GM21786 (cell line): ENCODE results near the gene LENG9.
"Not testable (repeated sequence)": the region's sequence is repeated elsewhere in the genome, so short reads cannot be mapped to it uniquely, and the experiment has no call there.

Source experiments
- ATAC-seq: cut with Tn5 transposase; IDR thresholded peaks from one replicate; pipeline ENCODE4 v1.9.1; 2021; ENCODE audit not compliant: unreplicated experiment

LENG9 gene

DNA sequence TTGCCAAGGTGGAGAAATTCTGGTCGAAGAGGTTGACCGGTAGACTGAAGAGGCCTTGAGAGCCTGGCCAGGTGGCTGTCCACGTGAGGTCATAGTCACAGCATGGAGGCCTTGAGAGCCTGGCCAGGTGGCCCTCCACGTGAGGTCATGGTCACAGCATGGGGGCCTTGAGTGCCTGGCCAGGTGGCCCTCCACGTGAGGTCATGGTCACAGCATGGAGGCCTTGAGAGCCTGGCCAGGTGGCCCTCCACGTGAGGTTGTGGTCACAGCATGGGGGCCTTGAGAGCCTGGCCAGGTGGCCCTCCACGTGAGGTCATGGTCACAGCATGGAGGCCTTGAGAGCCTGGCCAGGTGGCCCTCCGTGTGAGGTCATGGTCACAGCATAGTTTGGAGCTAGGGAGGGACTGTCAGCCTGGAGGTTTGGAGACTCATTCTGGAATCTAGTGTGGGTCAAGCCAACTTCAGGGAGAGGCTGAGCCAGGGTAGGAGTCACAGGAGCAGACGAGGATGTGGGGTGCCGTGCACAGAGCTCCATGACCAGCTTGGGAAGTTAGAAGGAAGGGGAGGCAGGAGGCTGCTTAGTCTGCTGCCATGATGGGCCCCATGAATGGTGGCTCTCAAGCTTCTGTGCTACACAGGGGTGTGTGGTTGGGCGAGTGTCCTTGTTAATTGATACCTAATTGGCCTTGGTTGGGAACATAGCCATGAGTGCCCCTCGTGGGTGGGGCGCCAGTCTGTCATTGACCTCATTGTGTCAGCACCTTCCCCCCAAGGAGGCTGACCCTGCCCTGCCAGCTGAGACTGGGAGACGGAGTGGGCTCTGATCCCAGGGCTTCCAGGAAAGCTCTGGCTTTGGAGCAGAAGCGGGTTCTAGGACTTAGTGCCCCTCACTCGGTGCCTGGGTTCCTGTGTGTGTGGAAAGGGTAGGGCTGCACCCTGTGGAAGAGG, 4.0 kb downstream of the LENG9 start:
- ATAC-seq, result no peak

DNA sequence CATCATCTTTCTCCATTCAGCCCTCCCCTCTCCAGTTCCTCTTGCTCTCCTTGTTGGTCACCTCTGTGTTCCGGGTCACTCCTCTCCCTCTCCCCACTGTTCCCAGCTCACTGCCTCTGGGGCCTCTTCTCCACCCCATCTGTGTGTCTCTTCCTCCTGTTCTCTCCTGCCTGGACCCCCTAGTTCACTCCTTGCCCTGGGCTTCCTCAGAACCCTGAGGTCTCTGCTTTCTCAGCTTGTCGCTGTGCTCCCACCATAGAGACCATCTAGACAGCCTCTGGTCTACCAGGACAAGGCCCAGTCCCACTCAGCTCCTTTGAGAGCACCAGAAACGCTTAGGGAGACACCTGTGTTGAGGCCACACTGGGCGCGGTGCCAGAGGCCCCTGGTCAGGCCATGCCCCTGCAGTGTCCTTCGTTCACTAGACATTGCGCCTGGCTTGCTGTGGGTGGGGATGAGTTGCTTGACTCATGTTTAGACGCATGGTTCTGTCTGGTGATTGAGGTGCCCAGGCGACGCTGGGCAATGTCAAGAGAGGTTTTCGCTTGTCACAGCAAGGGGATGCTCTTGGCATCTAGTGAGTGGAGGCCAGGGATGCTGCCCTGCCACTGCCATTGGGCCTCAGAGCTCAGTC, 4.8 kb downstream of the LENG9 start:
- ATAC-seq, result no peak

DNA sequence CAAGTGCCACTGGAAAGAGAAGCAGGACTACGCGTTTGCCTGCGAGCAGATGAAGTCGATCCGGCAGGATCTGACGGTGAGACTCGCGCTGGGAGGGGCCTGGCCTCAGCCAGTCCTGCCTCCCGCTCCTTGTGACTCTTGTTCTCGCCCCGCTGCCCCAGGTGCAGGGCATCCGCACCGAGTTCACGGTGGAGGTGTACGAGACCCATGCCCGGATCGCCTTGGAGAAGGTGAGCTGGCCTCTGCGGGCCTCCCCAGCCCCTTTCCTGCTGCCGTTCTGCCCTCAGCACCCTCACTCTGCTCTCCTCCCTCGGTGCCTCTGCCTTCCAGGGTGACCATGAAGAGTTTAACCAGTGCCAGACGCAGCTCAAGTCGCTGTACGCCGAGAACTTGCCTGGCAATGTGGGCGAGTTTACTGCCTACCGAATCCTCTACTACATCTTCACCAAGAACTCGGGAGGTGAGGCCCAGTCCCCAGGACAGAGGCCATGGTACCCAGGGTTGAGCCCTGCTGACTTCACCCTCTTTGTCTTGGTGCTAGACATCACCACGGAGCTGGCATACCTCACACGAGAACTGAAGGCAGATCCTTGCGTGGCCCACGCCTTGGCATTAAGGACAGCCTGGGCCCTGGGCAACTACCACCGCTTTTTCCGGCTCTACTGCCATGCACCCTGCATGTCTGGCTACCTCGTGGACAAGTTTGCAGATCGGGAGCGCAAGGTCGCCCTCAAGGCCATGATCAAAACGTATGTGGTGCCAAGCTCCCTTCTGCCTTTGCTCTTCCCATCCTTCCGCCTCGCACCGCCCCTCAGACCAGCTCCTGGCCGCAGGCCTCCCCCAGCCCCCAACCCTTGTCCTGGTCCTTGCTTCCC, 5.6 kb downstream of the LENG9 start:
- ATAC-seq, result no peak

DNA sequence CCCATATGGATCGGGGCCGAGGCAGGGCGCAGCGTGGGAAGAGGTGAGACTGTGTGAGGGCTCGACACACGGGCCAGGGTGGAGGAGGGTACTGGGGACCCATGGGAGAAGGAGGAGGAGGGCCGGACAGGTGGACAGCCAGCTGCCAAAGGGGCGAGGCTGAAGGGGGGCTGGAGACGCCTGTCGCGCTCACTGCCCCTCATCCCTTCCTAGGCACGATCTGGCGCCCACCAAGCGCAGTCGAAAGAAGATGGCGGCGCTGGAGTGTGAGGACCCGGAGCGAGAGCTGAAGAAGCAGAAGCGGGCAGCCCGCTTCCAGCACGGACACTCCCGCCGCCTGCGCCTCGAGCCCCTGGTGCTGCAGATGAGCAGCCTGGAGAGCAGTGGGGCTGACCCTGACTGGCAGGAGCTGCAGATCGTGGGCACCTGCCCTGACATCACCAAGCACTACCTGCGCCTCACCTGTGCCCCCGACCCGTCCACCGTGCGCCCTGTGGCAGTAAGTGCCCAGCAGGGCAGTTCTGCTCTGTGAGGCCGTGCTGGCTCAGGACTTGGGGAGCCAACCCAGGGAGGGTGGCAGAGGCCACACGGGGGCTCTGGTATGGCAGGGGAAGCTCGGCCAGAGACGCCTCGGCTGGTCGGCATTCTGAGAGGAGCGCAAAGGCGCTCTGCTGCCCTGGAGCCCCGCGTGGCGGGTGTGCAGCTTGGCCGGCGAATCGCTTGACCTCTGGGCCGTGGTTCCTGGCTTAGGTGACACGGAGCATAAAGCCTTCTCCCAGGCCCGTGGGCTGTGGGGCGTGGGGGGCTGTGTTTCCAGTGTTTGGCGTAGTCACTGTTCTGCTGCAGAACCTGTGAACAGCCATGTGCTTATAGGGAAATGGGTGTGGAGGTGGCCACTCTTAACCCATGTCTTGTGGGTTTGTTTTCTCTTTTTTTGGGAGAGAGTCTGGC, 6.9 kb downstream of the LENG9 start:
- ATAC-seq, result no peak

DNA sequence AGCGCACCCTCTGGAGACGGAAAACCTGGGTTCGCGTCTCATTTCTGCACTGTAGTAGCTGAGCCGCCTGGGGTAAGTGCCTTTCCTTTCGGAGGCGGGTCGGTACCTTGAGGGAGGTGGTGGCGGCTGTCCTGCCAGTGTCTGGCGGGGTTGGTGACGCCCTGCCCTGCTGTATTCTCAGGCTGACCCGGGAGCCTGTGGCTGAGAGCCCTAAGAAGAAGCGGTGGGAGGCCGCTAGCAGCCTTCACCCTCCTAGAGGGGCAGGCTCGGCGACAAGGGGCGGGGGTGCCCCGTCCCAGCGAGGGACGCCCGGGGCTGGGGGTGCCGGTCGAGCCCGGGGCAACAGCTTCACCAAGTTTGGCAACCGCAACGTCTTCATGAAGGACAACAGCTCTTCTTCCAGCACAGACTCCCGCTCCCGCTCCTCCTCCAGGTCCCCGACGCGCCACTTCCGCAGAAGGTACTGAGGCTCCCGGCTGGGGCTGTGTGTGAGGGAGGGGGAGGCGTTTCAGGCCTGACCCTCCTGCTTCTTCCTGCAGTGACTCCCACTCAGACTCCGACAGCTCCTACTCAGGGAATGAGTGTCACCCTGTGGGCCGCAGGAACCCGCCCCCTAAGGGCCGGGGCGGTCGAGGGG, 7.7 kb downstream of the LENG9 start:
- ATAC-seq, result no peak

DNA sequence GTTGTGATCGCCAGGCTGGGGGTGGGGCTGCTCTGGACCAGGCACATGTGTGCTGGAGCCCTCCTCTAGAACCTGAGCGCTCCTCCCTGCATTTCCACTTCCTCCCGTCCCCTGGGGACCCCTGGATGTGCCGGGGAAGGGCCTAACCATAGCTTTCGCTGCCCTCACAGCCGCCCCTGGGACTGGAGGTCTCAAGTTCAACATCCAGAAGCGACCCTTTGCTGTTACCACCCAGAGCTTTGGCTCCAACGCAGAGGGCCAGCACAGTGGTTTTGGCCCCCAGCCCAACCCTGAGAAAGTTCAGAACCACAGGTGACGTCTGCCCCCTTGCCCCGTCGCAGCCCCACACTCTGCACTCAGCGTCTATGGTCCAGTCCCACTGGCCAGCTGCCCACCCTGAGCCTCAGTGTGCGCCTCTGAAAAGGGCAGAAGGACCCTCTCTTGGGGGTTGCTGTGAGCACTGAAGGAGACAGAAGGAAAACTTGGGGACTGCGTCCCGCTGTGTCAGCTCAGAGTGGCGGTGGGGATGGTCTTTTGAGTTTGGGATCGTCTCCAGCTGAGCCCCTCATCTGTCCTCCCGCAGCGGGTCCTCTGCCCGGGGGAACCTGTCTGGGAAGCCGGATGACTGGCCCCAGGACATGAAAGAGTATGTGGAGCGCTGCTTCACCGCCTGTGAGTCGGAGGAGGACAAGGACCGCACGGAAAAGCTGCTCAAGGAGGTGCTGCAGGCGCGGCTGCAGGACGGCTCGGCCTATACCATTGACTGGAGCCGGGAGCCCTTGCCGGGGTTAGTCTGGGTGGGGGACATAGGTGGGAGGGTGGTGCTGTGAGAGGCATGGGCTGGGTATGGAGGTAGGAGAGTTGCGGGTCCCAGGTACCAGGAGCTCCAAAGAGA, 8.6 kb downstream of the LENG9 start:
- ATAC-seq, result no peak

DNA sequence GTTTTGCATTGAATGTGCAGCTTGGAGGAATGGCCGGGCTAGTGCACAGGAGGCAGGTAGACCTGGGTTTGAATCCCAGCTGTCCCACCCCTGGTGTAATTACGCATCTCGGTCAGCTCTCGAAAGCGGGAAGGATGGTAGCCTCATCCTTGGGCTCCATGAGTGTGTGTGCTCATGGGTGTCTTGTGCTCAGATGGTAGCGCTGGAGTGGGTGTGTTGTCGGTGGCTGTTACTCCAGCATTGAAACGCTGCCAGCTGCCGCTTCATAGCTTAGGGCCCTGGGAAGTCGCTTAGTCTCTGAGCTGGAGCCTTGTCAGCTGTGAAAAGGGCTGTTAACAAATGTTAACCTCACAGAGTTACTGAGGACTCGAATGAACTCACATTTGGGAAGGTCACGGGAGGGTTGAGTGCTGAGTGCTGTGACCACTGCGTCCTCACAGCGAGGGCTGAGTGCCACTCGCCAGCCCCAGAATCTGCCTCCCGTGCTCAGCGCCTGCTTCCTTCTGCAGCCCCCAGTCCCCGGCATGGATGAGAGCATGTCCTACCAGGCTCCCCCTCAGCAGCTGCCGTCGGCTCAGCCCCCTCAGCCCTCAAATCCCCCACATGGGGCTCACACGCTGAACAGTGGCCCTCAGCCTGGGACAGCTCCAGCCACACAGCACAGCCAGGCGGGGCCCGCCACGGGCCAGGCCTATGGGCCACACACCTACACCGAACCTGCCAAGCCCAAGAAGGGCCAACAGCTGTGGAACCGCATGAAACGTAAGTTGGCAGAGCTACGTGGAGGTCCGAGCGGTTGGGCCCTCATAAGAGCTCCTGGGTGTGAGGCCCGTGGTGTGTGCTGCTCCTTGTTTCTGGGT, 9.4 kb downstream of the LENG9 start:
- no peak for ATAC-seq

DNA sequence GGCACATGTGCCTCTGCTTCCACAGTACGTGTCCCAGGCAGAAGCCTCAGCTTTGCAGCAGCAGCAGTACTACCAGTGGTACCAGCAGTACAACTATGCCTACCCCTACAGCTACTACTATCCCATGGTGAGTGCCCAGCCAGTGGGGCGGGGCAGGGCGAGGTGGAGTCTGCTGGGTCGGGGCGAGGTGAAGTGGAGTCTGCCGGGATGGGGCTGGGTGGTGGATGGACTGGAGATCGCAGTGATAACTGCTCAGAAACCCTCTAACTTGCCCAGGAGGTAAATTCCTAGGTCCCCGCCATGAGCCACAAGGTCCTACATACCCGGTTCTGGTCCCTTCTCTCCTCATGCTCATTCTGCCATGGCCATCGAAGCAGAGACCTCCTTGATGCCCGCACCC, 11.0 kb downstream of the LENG9 start:
- ATAC-seq, result no peak

DNA sequence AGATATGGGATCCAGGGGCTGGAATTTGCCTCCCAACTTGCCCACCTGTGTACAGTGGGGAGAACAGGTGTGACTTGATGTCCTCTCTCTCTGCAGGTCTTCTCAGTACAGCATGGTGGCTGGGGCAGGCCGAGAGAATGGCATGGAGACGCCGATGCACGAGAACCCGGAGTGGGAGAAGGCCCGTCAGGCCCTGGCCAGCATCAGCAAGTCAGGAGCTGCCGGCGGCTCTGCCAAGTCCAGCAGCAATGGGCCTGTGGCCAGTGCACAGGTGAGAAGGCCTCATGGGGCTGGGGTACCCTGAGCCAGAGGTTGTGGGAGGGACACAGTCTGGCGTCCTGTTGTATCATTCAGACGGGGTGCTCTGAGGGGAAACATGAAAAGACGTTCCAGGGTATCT, 11.6 kb downstream of the LENG9 start:
- ATAC-seq, result no peak

DNA sequence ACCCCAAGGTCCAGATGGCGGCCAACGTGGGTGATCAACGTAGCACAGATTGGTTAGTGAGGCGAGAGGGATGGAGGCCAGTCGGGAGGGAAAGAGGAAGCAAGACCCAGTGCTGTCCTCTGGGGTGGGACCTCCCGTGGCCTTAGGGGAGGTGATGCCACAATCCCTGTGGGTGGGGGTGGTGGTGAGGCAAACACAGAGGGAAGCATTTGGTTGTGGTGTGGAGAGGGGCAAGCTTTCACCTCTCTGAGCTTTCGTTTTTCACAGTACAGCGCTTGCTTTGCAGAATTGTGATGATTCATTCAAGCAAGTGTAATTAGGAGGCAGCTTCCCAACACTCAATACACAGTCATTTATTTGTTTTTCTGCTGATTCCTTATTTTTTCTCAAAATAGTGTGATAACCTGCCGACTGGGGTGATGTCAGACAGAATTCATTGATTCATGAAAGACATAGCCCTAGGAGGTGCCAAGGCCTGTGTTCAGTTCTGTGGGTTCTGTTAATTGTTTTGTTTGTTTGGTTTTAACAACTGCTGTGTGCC, 12.2 kb downstream of the LENG9 start:
- no peak for ATAC-seq

DNA sequence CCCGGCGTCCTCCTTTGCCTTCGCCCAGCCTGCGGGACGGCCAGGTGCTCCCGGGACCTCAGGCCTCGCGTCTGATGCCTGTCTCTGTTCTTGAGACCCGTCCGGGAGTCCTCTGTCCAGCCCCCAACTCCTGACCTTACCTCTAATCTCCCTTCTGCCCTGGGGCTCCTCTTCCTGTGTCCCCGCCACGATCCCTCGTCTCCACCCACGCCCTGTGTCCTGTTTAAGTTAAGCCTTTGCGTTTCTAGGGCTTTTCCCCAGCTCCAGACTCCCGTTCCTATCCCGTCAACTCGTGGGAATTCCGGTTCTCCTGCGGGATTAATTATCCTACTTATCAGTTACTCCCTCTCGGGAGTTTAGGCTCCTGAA, 13.9 kb downstream of the LENG9 start:
- no peak for ATAC-seq

DNA sequence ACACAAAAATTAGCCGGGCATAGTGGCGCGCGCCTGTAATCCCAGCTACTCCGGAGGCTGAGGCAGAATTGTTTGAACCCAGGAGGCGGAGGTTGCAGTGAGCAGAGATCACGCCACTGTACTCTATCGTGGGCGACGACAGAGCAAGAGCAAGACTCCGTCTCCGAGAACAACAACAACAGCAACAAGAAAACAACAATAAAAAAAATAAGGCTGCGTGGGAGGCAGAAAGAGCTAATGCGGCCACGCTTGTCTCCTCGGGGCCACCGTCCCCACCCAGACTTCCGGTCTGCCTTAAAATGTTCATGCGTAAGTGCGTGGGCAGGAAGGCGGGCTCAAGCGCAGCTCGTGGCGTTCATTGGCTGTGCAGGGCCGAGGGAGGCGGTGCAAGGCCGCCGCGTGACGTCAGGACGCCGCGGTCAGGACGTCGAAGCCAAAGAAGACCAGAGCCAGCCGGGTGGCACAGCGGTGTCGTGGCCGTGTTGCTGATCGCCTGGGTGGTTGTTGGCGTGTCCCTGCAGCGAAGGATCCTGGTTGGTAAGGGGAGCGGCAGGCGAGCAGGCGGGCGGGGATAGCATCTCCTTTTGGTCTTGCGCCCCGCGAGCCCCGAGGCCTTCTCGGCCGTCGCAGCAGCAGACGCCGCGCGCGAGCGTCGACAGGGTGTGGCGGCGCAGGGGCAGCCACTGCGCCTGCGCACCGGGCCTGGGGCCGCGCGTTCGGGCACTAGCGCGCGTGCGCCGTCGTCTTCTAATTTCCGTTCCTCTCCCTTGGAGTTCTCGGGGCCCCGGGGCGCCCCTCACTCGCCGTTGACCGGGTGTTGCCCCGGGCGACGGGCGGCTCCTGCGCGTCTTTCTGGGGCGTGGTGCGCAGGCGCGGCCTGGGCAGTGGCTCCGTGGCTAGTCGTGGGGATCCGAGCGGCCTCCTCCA, 14.5 kb downstream of the LENG9 start, which contains the start of gene LENG8:
LENG8 (plus strand) TSS at position 426 of the 927 bp plus-strand sequence. CDS start 2,146 bp downstream, outside the sequence.
- peak; percentile 89 for ATAC-seq

DNA sequence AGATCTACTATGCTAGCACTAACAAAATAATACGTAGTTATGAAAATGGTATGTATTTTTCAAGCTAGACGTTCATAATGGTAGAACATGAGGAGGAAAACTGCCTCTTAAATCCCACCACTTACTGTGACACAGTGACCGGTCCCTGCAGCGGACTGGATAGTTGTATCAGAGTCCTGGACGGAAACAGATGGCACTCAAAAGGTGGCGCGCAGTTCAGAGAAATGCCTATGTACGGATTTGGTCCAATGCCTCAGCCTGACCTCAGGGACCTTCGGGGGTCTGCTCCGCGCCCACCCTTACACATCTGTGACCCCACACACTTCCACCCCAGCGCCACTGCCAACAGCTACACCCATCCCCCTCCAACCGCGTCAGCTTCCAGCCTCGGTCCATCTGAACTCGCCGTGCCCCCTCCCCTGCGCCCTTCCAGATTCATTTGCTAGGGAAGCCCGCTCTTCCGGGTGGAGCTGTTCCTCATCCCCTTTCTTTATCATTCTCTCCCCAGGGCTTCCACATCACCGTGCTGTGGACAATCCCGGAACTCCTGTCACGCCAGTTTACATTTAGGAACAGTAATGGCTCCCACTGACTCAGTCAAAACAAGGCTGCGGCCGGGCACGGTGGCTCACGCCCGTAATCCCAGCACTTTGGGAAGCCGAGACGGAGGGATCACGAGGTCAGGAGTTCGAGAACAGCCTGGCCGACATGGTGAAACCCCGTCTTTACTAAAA, 15.4 kb downstream of the LENG9 start:
- ATAC-seq, result peak; percentile 23

DNA sequence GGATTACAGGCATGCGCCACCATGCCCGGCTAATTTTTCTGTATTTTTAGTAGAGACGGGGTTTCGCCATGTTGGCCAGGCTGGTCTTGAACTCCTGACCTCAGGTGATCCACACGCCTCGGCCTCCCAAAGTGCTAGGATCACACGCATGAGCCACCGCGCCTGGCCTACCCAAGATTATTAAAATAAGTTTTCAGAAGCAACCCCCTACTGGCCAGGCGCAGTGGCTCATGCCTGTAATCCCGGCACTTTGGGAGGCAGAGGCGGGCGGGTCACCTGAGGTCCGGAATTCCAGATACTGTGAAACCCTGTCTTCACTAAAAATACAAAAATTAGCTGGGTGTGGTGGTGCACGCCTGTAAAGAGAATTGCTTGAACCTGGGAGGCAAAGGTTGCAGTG, 17.2 kb downstream of the LENG9 start:
- not testable (repeated sequence) for ATAC-seq

DNA sequence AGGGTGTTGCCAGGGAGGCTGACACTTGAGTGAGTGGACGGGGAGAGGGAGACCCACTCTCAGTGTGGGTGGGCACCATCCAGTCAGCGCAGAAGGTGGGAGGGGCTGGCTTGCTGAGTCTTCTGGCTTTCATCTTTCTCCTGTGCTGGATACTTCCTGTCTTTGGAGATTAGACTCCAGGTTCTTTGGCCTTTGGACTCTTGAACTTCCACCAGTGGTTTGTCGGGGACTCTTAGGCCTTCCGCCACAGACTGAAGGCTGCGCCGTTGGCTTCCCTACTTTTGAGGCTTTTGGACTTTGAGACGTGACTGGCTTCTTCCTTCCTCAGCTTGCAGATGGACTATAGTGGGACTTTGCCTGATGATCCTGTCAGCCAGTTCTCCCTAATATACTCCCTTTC, 18.8 kb downstream of the LENG9 start:
- no peak for ATAC-seq

DNA sequence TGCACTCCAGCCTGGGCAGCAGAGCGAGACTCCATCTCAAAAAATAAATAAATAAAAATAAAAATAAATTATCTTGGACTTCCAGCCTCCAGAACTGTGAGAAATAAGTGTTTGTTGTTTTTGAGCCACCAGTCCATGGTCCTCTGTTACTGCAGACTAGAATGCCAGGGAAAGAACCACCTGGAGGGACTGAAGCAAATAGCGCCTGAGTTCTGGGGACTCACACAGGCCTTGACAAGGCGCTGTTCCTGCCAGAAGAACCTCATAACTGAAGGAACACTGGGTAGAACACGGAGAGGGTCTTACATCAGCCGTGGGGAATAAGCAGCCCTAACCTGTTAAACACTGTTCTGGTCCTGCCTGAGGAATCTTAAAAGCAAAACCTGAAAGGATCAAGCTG, 22.9 kb downstream of the LENG9 start:
- no peak for ATAC-seq
